Astrocyte (in vitro differentiated cells and primary cell): ENCODE measurements around the gene EIF2AK2.

Experiments used
- EZH2 ChIP-seq: IDR thresholded peaks from 2 replicates; pipeline ENCODE4 v1.6.1; 2012; ENCODE audit warnings: mild to moderate bottlenecking, low read length, inconsistent platforms; ENCODE audit not compliant: insufficient read depth
- TF ChIP-seq, protein P1 (sequence below): IDR thresholded peaks from 2 replicates; pipeline ENCODE4 v1.5.1; 2011; ENCODE audit warnings: low read depth, mild to moderate bottlenecking, inconsistent platforms, low read length, moderate library complexity; ENCODE audit not compliant: insufficient read depth

DNA sequence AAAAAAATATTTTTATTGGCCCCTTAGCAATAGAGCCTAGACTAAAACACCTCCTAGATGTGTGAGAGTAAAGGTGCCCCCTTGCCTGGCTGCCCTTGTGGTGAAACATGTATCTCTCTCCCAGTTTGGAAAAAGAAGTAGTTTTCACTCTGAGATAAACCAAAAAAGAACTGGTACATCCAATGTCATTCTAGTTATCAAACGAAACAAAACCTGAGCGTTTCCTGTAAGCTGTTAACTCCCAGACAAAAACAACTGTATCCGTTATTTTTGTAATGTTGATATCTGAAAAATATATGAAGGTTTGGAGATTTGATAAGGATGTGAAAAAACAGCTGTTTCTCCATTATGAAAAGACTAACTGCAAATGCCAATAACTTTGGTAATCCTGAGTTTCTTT is 96.9 kb downstream of the EIF2AK2 start:
- TF ChIP-seq, protein P1, sequence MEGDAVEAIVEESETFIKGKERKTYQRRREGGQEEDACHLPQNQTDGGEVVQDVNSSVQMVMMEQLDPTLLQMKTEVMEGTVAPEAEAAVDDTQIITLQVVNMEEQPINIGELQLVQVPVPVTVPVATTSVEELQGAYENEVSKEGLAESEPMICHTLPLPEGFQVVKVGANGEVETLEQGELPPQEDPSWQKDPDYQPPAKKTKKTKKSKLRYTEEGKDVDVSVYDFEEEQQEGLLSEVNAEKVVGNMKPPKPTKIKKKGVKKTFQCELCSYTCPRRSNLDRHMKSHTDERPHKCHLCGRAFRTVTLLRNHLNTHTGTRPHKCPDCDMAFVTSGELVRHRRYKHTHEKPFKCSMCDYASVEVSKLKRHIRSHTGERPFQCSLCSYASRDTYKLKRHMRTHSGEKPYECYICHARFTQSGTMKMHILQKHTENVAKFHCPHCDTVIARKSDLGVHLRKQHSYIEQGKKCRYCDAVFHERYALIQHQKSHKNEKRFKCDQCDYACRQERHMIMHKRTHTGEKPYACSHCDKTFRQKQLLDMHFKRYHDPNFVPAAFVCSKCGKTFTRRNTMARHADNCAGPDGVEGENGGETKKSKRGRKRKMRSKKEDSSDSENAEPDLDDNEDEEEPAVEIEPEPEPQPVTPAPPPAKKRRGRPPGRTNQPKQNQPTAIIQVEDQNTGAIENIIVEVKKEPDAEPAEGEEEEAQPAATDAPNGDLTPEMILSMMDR, result no peak
- TF ChIP-seq EZH2, result no peak
